GM19397 (cell line): ENCODE results near the gene CTDSP2.
"Not testable (repeated sequence)": the region's sequence is repeated elsewhere in the genome, so short reads cannot be mapped to it uniquely, and the experiment has no call there.

Experiments used
- ATAC-seq: cut with Tn5 transposase; IDR thresholded peaks from one replicate; pipeline ENCODE4 v1.9.1; 2021; ENCODE audit warnings: mild to moderate bottlenecking, moderate library complexity; ENCODE audit not compliant: unreplicated experiment

The CTDSP2 gene

DNA sequence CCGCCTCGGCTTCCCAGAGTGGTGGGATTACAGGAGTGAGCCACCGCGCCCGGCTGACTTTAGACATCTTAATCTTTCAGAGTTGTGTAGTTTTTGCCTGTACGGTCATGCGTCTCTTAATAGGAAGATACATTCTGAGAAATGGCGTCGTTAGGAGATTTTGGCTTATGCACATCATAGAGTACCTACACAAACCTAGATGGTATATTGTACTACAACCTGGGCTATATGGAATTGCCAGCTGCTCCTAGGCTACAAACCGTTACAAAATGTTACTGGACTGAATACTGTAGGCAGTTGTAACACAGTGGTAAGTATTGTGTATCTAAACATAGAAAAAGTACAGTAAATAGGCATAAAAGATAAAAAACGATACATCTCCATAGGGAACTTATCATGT, 62.7 kb downstream of the CTDSP2 start:
- ATAC-seq = no peak

DNA sequence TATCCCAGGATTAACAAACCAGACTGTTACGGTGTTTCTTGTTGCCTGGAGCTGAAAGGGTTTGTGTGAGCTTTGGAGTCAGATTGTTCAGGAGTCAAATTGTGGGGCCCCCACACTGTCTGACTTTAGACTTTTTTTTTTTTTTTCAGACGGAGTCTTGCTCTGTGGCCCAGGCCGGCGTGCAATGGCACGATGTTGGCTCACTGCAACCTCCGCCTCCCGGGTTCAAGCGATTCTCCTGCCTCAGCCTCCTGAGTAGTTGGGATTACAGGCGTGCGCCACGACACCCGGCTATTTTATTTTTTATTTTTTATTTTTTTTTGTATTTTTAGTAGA, 63.1 kb downstream of the CTDSP2 start:
- no peak for ATAC-seq

DNA sequence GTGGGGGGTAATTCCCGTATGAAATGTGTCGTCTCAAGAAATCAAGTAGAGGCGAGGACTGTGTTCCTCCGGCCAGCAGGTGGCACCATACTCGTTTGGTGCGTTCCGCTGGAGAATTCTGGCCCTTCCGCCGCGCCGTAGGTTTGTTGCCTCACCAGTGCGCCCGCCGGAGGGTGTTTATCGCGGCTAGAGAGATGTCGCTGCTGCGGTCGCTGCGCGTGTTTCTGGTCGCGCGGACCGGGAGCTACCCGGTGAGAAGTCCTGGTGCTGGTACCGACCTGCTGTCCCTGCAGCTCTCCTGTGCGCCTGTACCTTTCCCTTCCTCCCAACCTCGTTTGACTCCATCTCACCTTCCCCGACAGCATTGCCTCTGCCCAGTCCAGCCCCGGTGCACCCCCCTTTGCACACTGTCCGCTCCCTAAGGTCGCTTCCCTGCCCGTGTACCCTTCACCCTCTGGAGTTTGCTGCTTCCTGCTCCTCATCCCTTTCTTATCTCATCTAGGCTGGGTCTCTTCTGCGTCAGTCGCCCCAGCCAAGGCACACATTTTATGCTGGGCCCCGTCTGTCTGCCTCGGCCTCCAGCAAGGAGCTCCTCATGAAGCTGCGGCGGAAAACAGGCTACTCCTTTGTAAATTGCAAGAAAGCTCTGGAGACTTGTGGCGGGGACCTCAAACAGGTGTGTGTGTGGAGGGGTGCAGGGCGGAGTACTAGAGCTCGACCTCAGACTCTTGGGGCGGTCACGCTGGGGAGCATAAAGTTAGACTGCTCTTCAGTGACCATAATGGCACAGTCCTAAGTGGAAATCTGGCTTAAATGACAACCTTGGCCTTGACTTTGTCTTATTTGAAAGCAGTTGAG, 63.7 kb downstream of the CTDSP2 start, which contains the start of gene TSFM:
Gene TSFM (plus strand): TSS at position 180 of the 858 bp plus-strand sequence. CDS start 15 bp downstream, at position 195.
- peak; percentile 81 for ATAC-seq

DNA sequence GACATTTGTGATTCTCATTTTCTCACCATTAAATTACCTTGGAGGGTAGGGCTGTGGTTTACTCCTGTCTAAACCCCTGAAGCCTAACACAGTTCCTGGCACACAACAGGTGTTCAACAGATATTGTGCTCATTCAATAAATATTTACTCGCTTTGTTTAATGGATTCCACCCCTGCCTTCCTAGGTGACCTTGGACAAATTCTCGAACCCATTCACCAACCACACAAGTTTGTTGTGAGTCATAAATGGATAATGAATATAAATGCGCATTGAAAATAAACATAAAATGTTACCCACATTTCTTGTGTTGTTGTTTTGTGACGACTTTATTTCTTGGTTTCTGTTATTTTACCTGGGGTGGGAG, 64.3 kb downstream of the CTDSP2 start:
- no peak for ATAC-seq

DNA sequence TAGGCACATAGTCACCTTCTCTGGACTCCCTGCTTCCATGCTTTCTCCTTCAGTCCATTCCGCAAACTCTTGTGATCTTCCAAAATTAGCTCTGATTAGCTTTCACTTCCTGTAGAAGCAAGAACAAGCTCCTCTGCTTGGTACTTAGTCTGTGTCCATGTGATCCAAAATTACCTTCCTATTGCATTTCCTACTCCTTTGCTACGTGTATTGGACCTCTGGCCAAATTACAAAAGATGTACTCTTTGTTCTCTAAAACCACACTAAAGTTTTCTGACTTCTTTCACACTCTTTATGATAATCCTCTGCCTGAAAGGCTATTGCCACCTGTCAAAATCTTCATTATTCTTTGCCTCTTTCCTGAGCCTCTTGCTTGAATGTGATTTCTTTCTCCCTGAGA, 64.7 kb downstream of the CTDSP2 start:
- no peak for ATAC-seq

DNA sequence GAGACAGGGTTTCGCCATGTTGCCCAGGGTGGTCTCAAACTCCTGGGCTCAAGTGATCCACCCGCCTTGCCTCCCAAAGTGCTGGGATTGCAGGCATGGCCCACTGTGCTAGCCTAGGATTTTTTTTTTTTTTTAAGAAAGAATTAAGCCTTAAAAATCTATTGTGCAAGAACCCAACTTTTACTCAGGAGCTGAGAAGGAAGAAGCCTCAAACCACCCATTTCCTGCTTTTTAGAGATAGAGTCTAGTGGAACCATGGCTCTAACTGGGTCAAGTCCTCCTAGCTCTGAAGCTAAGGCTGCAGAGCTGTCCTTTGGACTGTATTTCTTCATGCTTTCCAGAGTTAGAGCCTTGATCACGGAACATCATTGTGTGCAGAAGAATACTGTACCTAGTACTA, 65.3 kb downstream of the CTDSP2 start:
- ATAC-seq = no peak

DNA sequence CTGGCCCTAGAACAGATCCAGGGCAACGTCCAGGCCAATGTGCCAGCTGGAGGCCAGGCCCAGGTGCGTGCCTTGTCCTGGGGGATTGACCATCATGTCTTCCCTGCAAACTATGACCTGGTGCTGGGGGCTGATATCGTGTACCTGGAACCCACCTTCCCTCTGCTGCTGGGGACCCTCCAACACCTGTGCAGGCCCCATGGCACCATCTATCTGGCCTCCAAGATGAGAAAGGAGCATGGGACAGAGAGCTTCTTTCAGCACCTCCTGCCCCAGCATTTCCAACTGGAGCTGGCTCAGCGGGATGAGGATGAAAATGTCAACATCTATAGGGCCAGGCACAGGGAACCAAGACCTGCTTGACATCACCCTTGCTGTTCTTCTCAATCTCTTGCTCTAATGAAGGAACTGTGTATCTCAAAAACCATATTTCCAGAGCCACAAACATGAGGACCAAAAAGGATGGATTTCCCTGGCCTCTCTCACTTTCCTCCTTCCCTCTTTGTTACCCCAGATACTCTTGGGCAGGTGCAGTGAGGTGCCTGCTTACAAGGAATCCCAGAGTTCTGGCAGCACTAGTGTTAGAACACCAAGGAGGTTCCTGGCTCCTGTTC, 66.1 kb downstream of the CTDSP2 start:
- no peak for ATAC-seq

DNA sequence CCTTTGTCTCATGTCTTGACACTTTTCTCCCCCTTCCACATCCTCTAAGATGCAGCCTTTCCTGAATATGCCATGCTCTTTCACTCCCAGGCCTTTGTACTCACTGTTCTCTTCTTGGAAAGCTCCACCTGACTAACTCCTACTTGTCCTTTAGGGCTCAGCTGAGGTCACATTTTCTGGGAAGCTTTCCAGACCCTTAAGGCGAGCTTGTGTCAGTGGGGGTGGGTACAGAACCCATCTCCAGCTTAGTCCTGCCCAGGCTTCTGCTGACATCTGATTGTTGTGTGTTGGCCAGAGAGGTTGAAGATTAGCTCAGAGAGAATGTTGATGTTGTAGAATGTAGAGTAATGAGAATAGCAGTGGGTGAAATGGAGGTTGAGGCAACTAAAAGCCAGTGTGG, 66.8 kb downstream of the CTDSP2 start:
- no peak for ATAC-seq

DNA sequence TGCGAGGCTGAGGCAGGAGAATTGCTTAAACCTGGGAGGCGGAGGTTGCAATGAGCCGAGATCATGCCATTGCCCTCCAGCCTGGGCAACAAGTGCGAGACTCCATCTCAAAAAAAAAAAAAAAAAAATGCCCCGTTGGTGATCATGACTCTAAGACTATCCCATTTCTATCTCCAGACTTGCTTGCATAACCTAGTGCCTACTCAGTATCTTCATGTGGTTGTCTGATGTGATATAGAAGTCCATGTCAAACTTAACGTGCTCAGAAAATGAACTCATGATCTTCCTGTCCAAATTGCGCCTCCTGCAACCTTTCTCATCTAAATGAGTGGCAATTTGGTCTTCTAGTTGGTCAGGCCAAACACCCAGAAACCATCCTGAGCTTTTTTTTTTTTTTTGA, 68.6 kb downstream of the CTDSP2 start:
- no peak for ATAC-seq

DNA sequence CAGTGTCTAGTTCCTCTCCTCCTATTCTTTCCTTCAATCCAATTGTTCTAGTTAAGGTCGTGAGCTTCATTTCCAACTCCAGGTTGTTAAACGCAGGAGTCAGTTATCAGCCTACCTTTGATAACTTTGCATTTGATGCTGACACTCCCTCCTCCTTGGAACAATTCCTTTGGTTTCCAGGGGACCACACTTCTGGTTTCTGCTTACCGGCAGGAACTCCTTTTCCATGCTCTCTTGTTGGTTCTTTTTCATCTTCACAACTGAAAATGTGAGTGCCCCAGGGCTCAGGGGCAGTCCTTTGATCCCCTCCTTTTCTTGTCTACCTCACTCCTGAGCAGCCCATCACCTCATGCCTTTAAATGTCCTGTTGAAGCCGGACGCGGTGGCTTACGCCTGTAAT, 69.2 kb downstream of the CTDSP2 start:
- ATAC-seq = no peak

DNA sequence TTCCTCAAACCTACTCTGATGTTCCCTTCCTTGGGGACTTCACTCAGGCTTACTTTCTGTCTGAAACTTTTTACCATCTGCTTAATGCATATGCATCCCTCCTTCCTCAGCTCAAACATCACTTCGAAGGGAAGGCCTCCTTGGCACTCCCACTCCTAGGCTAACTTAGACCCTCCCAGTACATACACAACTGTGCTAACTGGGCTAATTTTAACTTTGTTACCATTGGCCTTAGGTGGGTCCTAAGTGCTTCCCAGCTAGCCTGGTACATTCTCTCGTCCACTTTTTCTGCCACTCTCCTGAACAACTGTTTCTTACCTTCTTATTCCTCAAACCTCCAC, 70.3 kb downstream of the CTDSP2 start:
- ATAC-seq = no peak

DNA sequence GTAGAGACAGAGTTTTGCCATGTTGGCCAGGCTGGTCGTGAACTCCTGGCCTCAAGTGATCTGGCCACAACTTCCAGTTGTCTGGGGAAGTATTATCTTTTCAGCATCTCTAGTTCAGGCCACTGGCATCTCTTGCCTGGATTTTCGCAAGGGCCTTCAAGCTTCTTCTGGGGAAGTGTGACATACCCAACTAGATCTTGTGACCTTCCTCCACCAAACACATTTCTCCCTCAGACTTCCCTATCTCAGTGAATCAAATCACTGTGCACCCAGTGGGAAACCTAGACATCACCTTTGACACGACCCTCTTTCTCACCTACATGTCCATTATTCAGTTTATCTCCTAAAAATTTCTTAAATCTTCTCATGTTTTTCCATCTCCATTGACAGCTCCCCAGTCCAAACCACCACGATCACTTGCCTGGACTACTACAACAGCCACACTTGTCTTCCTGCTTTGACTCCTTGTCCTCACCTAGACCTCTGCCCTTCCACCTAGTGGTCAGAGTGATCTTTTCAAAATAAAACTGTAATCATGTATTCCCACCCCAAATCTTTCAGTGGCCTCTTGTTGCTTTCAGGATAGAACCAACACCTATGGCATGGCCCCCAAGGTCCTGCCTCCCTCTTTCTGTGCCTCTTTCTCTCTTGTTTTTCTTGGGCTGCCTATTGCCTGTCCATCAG, 70.8 kb downstream of the CTDSP2 start:
- ATAC-seq = no peak

DNA sequence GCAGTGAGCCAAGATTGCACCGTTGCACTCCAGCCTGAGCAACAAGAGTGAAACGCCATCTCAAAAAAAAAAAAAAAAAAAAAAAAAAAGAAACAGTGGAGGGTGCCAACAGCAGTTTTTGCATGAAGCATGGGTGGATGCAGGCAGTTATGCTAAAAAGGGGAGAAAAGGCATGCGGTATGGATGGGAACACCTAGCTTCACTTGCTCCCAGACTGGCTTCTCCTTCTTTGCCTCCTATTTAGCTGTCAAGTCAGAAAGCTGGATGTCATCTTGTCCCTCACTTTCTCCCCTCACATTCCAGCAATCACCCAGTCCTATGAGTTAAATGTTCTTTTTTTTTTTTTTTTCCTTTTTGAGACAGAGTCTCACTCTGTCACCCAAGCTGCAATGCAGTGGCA, 71.5 kb downstream of the CTDSP2 start:
- ATAC-seq = no peak

DNA sequence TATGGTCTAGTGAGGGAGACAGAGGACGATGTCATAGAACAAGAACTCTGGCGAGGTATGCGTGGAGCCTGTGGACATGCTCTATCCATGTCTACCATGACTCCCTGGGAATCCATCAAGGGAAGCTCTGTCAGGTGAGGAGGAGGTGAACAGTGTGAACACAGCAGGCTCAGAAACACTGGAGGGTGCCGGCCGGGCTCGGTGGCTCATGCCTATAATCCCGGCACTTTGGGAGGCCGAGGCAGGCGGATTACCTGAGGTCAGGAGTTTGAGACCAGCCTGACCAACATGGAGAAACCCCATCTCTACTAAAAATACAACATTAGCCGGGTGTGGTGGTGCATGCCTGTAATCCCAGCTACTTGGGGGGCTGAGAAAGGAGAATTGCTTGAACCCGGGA, 71.9 kb downstream of the CTDSP2 start:
- not testable (repeated sequence) for ATAC-seq

DNA sequence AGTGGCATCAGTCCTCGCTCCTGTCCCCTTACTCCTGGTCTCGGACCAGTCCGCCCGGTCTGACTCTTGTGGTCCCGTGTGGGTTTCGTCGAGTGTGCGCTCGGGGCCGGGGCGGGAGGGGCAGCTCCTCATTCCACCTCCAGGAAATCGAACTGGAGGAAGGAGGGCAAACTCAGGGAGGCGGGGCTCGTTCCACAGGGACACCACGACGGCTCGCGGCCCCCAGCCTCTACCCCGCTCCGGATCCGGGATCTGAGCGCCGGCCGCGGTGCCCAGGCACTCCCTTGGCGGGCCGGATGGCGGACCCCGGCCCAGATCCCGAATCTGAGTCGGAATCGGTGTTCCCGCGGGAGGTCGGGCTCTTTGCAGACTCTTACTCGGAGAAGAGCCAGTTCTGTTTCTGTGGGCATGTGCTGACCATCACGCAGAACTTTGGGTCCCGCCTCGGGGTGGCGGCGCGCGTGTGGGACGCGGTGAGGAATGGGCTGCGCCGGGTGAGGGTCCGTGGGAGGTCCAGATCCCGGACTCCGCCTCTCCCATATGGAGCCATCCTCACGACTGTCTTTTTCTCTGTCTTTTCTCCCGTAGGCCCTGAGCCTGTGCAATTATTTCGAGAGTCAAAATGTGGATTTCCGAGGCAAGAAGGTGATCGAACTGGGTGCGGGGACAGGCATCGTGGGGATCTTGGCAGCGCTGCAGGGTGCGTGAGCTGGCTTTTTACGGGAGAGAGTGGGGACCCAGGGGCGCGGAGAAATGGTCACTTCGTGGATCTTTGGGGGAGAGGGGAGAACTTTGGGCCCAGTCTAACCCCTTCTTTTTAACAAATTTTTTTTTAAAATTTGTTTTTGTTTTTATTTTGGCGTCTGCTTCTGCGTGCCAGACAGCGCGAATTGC, 73.9 kb downstream of the CTDSP2 start, which contains the start of gene EEF1AKMT3:
Gene EEF1AKMT3 (plus strand): TSS at position 186 of the 894 bp plus-strand sequence. CDS start 111 bp downstream, at position 297.
- peak; percentile 28 for ATAC-seq

DNA sequence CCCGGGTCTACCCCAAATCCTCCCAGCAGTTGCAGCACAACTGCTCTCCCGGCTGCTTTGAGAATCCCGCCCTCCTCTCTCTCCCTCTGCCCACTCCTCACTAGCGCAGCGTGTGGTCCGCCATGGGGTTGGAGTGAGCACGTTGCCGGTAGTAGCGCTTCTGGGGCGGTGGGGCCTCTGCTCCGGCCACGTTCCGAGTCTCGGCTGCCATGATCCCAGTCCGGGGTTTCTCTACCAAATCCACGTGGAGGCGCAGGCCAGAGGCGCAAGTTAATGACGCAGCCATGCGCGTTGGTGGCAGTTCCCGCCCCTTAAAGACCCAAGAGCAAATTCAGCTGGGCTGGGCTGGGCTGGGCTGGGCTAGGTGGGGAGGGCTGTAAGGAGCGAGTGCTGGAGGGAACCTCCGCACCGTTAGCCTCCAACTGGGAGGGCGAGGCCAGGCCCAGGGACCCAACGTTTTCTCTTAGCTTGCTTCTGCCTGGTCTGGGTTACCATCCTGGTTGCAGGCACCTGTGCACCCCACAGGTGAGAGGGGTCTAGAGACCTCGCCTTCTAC, 74.6 kb downstream of the CTDSP2 start, which contains the start of gene METTL1:
Gene METTL1 (minus strand): TSS at position 233 of the 556 bp plus-strand sequence. CDS start 22 bp downstream, at position 211.
- ATAC-seq = peak; percentile 75

DNA sequence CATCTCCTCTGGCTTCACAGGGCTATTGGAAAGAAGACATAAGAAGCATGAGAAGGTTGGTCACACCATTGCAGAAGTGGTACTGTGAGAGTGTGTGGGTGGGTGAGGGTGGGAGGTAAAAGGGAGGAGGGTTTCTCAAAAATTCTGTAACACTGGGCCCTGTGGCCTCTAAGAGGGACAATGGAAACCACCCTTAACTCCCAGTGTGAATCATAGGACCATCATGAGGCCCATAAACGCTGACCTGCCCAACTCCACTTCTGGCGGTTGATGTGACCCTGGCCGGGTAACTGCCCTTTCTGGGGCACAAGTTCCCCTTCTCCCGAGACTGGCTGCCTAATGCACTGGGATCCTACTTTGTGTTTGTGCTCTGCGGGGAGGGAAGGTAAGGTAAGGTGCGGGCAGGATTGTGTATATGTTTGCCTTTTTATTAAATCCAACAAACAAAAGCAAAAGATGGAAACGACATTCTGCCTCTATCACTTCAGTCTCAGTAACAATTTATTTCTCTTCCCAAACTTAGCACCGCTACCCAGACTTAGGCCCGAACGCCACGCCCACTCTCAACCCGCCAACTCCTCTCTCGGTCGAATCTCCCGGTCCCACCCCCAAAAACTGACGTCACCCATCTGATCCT, 75.2 kb downstream of the CTDSP2 start:
- peak; percentile 69 for ATAC-seq

DNA sequence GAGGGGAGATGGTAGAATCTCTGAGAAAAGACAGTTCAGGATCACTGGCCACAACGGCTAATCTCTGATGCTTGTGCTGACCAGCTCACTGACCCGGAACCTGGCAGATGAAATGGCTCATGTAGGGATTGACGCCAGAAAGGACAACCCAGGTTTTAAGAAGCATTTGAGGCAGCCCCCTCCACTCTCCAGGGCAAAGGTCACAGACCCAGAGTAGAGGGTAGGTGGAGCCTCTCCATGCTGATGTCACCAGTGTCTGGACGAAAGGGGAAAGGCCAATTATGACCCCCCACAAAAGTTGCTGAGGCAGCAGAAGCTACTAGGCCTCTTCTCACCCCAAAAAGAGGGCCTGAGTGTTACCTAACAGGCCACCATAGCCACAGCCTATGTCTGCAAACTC, 75.8 kb downstream of the CTDSP2 start:
- ATAC-seq = no peak
